ENCODE results near the gene ARID5A. TPM values are rescaled to one million over a fixed set of nuclear protein-coding genes. Genes with fewer than 3 reads are reported as not detected.

Gene ARID5A, protein sequence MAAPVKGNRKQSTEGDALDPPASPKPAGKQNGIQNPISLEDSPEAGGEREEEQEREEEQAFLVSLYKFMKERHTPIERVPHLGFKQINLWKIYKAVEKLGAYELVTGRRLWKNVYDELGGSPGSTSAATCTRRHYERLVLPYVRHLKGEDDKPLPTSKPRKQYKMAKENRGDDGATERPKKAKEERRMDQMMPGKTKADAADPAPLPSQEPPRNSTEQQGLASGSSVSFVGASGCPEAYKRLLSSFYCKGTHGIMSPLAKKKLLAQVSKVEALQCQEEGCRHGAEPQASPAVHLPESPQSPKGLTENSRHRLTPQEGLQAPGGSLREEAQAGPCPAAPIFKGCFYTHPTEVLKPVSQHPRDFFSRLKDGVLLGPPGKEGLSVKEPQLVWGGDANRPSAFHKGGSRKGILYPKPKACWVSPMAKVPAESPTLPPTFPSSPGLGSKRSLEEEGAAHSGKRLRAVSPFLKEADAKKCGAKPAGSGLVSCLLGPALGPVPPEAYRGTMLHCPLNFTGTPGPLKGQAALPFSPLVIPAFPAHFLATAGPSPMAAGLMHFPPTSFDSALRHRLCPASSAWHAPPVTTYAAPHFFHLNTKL
- 7.6 and 9.7 TPM in 2 replicates for total RNA-seq

DNA sequence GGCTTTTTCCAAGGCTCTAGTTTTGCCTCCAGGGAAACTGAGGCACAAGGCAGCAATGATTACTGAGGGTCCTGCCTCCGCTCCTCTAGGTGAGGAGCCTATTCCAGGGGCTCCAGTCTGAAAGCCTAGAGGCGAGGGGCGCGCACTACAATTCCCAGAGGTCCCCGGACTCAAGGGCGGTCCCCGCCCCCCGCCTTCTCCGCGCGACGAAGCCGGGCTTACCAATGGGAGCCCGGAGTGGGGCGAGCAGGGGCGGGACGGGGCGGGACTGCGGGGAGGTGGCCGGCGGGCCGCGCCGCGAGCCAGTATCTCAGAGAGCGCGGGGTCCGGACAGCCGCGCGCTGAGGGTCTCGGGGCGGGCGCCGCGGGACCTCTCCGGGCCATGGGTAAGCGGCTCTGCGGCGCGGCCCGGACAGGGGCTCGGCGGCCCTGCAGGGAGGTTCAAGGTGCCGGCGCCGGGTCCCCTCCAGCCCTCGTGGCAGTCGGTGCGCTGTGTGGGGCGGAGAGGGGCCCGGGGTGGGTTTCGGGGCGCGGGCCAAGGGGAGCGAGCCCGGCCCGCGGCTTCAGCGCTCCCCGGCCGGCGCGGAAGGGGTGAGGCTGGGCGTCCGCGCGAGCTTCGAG is at the start of gene ARID5A:
Gene ARID5A, plus strand, starts transcription at position 308 of the 621 bp plus-strand sequence. Its CDS starts 75 bp downstream, at position 383.
- H4K20me1 ChIP-seq (ENCODE audit: insufficient read depth, low read length), result peaks cover 36% of the 10 kb centered on the region
- peaks cover 48% of the 10 kb centered on the region for H3K4me1 ChIP-seq (ENCODE audit: insufficient read depth, low read length)
- H3K36me3 ChIP-seq (ENCODE audit: insufficient read depth, low read length), result no peaks in the 10 kb centered on the region
- TF ChIP-seq, protein P1, sequence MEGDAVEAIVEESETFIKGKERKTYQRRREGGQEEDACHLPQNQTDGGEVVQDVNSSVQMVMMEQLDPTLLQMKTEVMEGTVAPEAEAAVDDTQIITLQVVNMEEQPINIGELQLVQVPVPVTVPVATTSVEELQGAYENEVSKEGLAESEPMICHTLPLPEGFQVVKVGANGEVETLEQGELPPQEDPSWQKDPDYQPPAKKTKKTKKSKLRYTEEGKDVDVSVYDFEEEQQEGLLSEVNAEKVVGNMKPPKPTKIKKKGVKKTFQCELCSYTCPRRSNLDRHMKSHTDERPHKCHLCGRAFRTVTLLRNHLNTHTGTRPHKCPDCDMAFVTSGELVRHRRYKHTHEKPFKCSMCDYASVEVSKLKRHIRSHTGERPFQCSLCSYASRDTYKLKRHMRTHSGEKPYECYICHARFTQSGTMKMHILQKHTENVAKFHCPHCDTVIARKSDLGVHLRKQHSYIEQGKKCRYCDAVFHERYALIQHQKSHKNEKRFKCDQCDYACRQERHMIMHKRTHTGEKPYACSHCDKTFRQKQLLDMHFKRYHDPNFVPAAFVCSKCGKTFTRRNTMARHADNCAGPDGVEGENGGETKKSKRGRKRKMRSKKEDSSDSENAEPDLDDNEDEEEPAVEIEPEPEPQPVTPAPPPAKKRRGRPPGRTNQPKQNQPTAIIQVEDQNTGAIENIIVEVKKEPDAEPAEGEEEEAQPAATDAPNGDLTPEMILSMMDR (IDR thresholded peaks at IDR 0.05; ENCODE audit: extremely low read depth, low read depth, low read length), result no peak
- no peaks in the 10 kb centered on the region for H3K9me3 ChIP-seq (ENCODE audit: low read depth, low read length)
- peaks cover 20% of the 10 kb centered on the region for H3K79me2 ChIP-seq (ENCODE audit: insufficient read depth, low read length)
- H3K4me2 ChIP-seq (ENCODE audit: insufficient read depth, low read length), result peak within 1 kb of the TSS; percentile 90
- peak within 1 kb of the TSS; percentile 70 for H2AFZ ChIP-seq (ENCODE audit: low read length)
- no peak within 1 kb of the TSS for H3K27ac ChIP-seq (ENCODE audit: low read depth, low read length)
- DNase-seq (ENCODE audit: insufficient read length, low spot score, missing footprints), result peak; percentile 99
- no peaks in the 10 kb centered on the region for H3K27me3 ChIP-seq (ENCODE audit: insufficient read depth, low read length)
- H3K4me3 ChIP-seq (ENCODE audit: insufficient read depth, low read length), result peak within 1 kb of the TSS; percentile 83

DNA sequence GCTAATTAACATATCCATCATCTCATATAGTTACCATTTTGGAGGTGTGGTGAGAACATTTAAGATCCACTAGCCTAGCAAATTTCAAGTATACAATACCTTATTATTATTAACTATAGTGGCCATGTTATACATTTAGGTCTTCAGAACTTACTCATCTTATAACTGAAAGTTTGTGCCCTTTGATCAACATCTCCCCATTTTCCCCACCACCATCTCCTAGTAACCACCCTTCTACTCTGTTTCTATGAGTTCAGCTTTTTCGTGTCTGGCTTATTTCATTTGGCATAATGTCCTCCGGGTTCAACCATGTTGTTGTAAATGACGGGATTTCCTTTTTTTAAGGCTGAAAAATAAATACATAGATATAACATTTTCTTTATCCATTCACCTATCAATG is 47.3 kb upstream of the ARID5A start:
- DNase-seq (ENCODE audit: insufficient read length, low spot score, missing footprints), result no peak
- H3K27ac ChIP-seq (ENCODE audit: low read depth, low read length), result no peak overlapping the region
- H4K20me1 ChIP-seq (ENCODE audit: insufficient read depth, low read length), result no peaks in the 10 kb centered on the region
- H3K4me2 ChIP-seq (ENCODE audit: insufficient read depth, low read length), result no peak overlapping the region
- H2AFZ ChIP-seq (ENCODE audit: low read length), result no peak overlapping the region
- no peaks in the 10 kb centered on the region for H3K9me3 ChIP-seq (ENCODE audit: low read depth, low read length)
- peaks cover 8% of the 10 kb centered on the region for H3K27me3 ChIP-seq (ENCODE audit: insufficient read depth, low read length)
- TF ChIP-seq, protein P1 (IDR thresholded peaks at IDR 0.05; ENCODE audit: extremely low read depth, low read depth, low read length), result no peak
- H3K36me3 ChIP-seq (ENCODE audit: insufficient read depth, low read length), result no peaks in the 10 kb centered on the region
- H3K79me2 ChIP-seq (ENCODE audit: insufficient read depth, low read length), result no peaks in the 10 kb centered on the region
- no peak overlapping the region for H3K4me3 ChIP-seq (ENCODE audit: insufficient read depth, low read length)
- peaks cover 8% of the 10 kb centered on the region for H3K4me1 ChIP-seq (ENCODE audit: insufficient read depth, low read length)

DNA sequence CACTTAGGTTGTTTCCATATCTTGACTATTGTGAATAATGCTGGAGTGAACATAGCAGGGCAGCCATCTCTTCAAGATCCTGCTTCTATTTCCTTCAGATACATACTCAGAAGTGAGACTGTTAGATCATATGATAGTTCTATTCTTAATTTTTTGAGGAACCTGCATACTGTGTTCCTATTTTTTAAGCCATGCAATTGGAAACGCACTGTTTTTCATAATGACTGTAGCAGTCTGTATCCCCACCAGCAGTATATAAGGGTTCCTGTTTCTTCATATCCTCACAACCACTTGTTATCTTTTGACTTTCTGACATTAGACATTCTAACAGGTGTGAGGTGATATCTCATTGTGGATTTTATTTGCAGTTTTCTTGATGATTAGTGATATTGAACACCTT is 46.9 kb upstream of the ARID5A start:
- Histone ChIP-seq H4K20me1 (ENCODE audit: insufficient read depth, low read length) (no peaks in the 10 kb centered on the region), H3K36me3 (ENCODE audit: insufficient read depth, low read length) (no peaks in the 10 kb centered on the region)

More for the DNA sequence above, 46.9 kb upstream of the ARID5A start:
- DNase-seq (ENCODE audit: insufficient read length, low spot score, missing footprints), result no peak
- Histone ChIP-seq H3K79me2 (ENCODE audit: insufficient read depth, low read length) (no peaks in the 10 kb centered on the region), H2AFZ (ENCODE audit: low read length) (no peak overlapping the region), H3K4me1 (ENCODE audit: insufficient read depth, low read length) (peaks cover 8% of the 10 kb centered on the region), H3K9me3 (ENCODE audit: low read depth, low read length) (no peaks in the 10 kb centered on the region), H3K27me3 (ENCODE audit: insufficient read depth, low read length) (peaks cover 12% of the 10 kb centered on the region), H3K27ac (ENCODE audit: low read depth, low read length) (no peak overlapping the region), H3K4me2 (ENCODE audit: insufficient read depth, low read length) (no peak overlapping the region), H3K4me3 (ENCODE audit: insufficient read depth, low read length) (no peak overlapping the region)
- TF ChIP-seq, protein P1 (IDR thresholded peaks at IDR 0.05; ENCODE audit: extremely low read depth, low read depth, low read length), result no peak
